Coronary artery (tissue), 2 donors: Measurements from ENCODE around the gene DAB1.

Source experiments
- DNase-seq: peaks from one replicate; pipeline ENCODE4 v3.0.0-alpha.2; 2017; ENCODE audit warnings: low spot score
- H3K27ac ChIP-seq, 2 donors: fragments of 200-600 bp; sonication (generic); one replicate each; pipeline ENCODE4 v1.5.1; 2016 to 2019
- H3K4me3 ChIP-seq: fragments of 200-600 bp; sonication (generic); 2 replicates; pipeline ENCODE4 v1.5.1; 2016; ENCODE audit warnings: mild to moderate bottlenecking, moderate library complexity
- TF ChIP-seq, protein P1 (sequence below): fragments of 200-600 bp; sonication (generic); IDR thresholded peaks from one replicate; pipeline ENCODE4 v1.5.1; 2019; ENCODE audit warnings: antibody characterized with exemption

Gene DAB1

DNA sequence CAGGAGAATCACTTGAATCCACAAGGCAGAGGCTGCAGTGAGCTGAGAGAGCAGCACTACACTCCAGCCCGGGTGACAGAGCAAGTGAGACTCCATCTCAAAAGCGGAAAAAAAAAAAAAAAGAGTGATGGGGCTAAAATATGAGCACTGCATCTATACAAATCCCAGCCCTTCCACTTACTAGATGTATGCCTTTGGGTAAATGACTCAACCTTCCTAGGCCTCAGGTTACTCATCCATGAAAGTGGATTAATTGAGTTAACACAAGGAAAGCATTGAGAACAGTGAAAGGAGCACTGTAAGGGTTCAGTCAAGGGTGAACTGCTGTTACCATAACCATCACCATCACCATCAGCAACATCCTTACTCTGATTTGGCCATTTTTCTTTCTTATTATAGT is 231.6 kb downstream of the DAB1 start:
- TF ChIP-seq, protein P1, sequence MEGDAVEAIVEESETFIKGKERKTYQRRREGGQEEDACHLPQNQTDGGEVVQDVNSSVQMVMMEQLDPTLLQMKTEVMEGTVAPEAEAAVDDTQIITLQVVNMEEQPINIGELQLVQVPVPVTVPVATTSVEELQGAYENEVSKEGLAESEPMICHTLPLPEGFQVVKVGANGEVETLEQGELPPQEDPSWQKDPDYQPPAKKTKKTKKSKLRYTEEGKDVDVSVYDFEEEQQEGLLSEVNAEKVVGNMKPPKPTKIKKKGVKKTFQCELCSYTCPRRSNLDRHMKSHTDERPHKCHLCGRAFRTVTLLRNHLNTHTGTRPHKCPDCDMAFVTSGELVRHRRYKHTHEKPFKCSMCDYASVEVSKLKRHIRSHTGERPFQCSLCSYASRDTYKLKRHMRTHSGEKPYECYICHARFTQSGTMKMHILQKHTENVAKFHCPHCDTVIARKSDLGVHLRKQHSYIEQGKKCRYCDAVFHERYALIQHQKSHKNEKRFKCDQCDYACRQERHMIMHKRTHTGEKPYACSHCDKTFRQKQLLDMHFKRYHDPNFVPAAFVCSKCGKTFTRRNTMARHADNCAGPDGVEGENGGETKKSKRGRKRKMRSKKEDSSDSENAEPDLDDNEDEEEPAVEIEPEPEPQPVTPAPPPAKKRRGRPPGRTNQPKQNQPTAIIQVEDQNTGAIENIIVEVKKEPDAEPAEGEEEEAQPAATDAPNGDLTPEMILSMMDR = no peak
- DNase-seq = no peak
- H3K27ac ChIP-seq = no peak overlapping the region
- no peak overlapping the region for H3K4me3 ChIP-seq

DNA sequence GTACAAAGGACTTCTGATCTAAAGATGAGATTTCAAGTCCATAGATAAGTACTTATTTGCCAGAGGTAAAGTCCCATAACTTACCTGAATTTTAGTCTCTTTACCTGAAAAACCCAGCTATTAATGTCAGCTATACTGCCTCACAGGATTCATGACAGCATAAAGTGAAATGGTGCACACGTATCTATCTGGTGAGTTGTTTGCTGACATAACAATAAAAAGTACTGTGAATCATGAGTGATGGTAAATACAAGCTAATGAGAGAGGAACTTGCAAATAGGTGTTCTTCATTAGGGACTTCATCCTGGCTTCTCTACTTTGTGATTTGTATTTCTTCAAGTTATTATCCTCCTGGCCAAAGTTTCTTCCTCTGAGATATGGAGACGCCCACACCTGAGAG is 233.0 kb downstream of the DAB1 start:
- TF ChIP-seq, protein P1 = no peak
- DNase-seq = no peak
- Histone ChIP-seq H3K4me3 (no peak overlapping the region), H3K27ac (no peak overlapping the region)

DNA sequence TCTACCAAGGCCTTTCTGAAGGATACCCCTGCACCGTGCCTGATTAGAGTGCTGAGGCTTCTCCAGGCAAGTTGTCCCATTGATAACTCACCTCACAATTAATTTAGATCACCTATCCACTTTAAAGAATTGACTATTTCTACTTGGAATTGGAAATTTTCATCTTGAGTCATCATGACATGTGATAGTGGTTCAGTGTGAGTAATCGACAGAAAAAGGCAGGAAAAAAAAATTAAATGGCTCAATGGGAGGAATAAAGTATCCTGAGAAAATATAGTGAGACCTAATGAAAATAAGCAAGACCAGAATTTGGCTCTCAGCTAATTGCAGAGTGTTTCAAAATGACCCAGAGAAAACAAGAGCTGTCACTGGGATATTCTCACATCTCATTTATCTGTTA is 235.7 kb downstream of the DAB1 start:
- Histone ChIP-seq H3K4me3 (no peak overlapping the region), H3K27ac (no peak overlapping the region)
- DNase-seq = no peak
- TF ChIP-seq, protein P1 = no peak

DNA sequence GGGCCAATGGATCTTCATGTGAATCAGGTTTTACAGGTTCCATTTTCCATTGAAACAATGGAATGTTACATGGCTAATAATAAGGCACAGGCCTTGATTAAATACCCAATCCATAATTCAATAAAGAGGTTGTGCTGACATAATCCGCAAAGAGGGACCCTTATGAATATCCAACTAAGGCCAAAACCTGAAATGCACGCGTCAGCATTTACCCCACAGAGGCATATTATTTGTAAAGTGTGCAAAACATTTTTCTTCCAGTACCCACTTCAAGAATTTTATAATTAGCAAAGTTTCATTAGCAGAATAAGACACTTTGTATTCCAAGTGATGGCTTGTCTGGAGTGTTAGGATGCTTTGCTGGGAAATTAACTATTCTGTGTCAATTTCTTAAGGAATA is 237.4 kb downstream of the DAB1 start:
- no peak for DNase-seq
- Histone ChIP-seq H3K4me3 (no peak overlapping the region), H3K27ac (no peak overlapping the region)
- TF ChIP-seq, protein P1 = no peak

DNA sequence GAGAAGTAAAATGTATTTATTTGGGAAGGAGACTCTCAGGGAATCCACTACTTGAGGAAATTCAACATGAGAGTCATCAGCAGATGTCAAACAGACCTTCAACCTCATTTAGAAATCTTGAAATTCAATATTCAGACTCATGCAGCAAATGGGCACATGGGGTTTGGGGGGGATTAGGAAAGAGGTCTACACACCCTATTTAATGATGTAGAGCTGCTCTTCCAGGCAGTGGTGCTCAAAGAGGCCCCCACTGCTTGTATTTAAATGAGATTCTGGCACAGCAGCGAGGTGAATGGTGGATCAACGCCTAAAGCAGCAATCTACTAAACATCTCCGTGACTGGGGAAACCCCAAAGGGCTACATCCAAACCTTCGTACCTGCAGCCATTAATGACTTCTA is 244.9 kb downstream of the DAB1 start:
- TF ChIP-seq, protein P1 = no peak
- H3K4me3 ChIP-seq = no peak overlapping the region

DNA sequence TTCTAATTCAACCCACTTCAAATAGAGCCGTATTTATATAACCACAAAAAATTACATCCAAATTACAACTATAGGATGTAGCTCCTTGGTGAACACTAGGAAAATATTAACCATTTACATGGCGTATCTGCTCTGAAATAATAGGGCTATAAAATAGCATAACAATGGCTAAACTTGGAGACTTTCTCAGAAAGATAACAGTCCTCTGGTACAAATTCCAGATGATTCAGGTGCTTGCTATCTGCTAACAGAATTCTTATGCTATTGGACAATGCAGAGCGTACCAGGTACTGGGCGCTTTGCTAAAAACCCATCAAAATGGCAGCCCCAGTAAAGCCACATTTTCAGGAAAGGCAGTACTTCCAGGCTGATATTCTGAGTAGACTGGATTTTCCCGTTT is 248.4 kb downstream of the DAB1 start:
- TF ChIP-seq, protein P1 = no peak

More for the DNA sequence above, 244.9 kb downstream of the DAB1 start:
- no peak for DNase-seq
- no peak overlapping the region for H3K27ac ChIP-seq

DNA sequence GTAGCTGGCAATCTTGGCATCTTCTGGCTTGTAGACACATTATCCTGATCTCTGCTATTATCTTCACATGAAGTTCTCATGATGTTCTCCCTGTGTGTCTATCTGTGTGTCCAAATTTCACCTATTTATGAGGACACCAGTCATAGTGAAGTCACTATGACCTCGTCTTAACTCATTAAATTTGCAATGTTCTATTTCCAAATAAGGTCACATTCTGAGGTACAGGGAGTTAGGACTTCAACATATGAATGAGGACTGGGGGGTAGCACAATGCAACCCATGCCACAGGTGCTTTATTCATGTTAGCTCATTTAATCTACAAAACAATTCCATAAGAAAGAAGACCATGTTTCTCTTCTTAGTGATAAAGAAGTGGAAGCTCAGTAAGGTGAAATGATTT is 251.8 kb downstream of the DAB1 start:
- DNase-seq = no peak
- TF ChIP-seq, protein P1 = no peak
- H3K27ac ChIP-seq = no peak overlapping the region
- H3K4me3 ChIP-seq = no peak overlapping the region

More for the DNA sequence above, 248.4 kb downstream of the DAB1 start:
- no peak for DNase-seq
- no peak overlapping the region for H3K27ac ChIP-seq
- no peak overlapping the region for H3K4me3 ChIP-seq
